ENCODE data around the gene YOD1. TPM values are rescaled to one million over a fixed set of nuclear protein-coding genes. Genes with fewer than 3 reads are reported as not detected.
A peak's percentile ranks its signal among the peaks of the same experiment; 100 is the strongest.

Gene YOD1
- total RNA-seq, 1 donor from 2014 or later: 9.0 TPM

DNA sequence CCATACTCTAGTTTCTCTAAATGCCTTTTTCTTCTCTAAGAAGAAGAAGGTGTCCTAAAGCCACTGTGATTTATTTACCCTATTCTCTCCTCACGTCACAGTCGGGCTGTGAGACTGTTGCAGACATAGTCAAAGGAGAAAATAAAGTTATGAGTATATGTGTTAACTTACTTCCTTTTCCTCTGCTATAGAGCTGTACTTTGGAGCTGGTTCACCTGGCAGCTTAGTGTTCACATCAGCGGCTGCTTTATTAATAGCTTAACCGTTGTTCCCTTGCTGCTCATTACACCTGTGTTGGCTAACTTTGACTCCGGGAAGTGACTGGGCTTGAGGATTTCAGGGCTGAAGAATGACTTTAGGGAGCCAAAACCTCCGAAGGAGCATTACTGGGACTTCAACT, 5.7 kb upstream of the YOD1 start:
- Mint-ChIP-seq H3K4me1 (ENCODE audit: unreplicated experiment) (peaks cover 10% of the 10 kb centered on the region), H3K27ac (ENCODE audit: unreplicated experiment) (peak overlapping the region; percentile 24), H3K36me3 (ENCODE audit: low read depth, unreplicated experiment) (no peaks in the 10 kb centered on the region), H3K9me3 (ENCODE audit: unreplicated experiment) (no peaks in the 10 kb centered on the region), H3K4me3 (ENCODE audit: unreplicated experiment) (no peak overlapping the region), H3K27me3 (ENCODE audit: unreplicated experiment) (peaks cover 3% of the 10 kb centered on the region)
- no peak for DNase-seq (ENCODE audit: low spot score)
- TF ChIP-seq, protein P1, sequence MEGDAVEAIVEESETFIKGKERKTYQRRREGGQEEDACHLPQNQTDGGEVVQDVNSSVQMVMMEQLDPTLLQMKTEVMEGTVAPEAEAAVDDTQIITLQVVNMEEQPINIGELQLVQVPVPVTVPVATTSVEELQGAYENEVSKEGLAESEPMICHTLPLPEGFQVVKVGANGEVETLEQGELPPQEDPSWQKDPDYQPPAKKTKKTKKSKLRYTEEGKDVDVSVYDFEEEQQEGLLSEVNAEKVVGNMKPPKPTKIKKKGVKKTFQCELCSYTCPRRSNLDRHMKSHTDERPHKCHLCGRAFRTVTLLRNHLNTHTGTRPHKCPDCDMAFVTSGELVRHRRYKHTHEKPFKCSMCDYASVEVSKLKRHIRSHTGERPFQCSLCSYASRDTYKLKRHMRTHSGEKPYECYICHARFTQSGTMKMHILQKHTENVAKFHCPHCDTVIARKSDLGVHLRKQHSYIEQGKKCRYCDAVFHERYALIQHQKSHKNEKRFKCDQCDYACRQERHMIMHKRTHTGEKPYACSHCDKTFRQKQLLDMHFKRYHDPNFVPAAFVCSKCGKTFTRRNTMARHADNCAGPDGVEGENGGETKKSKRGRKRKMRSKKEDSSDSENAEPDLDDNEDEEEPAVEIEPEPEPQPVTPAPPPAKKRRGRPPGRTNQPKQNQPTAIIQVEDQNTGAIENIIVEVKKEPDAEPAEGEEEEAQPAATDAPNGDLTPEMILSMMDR (IDR thresholded peaks at IDR 0.05; ENCODE audit: unreplicated experiment): no peak

DNA sequence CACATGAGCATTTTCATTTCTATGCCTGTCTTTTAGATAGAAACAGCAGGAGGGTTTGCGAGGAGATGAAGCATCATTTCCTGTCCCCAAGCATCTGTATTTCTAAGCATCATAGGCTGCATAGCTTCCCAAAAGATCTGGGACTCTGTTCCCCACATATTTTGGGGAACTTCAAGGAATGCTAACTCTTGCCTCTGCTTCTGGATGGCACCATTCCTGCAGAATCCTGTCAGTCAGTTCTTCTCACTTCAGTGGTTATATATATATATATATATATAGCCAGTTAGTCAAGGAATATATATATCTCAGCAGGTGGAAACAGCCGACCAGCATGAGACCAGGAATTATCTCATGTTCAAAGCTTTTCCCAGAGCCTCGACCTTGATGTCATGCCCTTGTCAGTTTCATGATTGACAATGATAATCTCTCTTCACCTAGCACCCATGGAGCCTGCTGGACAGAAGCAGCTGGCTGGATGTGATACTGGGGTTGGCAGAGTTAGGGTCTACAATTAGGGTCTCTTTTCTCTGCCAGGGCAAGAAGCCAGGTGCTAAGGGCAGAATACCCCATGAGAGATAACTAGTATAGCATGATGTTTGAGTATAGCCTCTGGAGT, 4.5 kb upstream of the YOD1 start:
- DNase-seq (ENCODE audit: low spot score): no peak

DNA sequence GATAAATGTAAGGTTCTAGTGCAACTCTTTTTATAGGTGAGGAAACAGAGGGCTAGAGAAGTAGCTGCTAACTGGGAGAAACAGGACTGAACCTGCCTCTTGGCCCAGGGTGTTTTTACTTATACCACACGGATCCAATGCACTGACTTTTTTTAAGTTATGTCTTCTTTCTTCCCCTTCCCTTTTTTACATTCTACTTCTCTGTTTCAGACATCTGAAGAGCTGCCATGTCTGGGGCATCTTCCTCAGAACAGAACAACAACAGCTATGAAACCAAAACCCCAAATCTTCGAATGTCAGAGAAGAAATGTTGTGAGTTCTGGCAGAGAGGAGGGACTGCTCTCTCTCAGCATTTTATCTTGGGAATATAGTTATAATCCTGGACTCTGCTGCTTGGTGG, 3.5 kb upstream of the YOD1 start:
- no peak overlapping the region for H3K27ac Mint-ChIP-seq (ENCODE audit: unreplicated experiment)
- H3K36me3 Mint-ChIP-seq (ENCODE audit: low read depth, unreplicated experiment): no peaks in the 10 kb centered on the region
- peaks cover 22% of the 10 kb centered on the region for H3K4me1 Mint-ChIP-seq (ENCODE audit: unreplicated experiment)
- no peak overlapping the region for H3K4me3 Mint-ChIP-seq (ENCODE audit: unreplicated experiment)
- H3K27me3 Mint-ChIP-seq (ENCODE audit: unreplicated experiment): peaks cover 8% of the 10 kb centered on the region
- H3K9me3 Mint-ChIP-seq (ENCODE audit: unreplicated experiment): no peaks in the 10 kb centered on the region
- TF ChIP-seq, protein P1 (IDR thresholded peaks at IDR 0.05; ENCODE audit: unreplicated experiment): no peak
- no peak for DNase-seq (ENCODE audit: low spot score)

More for the DNA sequence above, 4.5 kb upstream of the YOD1 start:
- Mint-ChIP-seq H3K4me3 (ENCODE audit: unreplicated experiment) (no peak overlapping the region), H3K27ac (ENCODE audit: unreplicated experiment) (no peak overlapping the region), H3K27me3 (ENCODE audit: unreplicated experiment) (peaks cover 3% of the 10 kb centered on the region), H3K4me1 (ENCODE audit: unreplicated experiment) (peaks cover 17% of the 10 kb centered on the region), H3K9me3 (ENCODE audit: unreplicated experiment) (no peaks in the 10 kb centered on the region), H3K36me3 (ENCODE audit: low read depth, unreplicated experiment) (no peaks in the 10 kb centered on the region)
- TF ChIP-seq, protein P1 (IDR thresholded peaks at IDR 0.05; ENCODE audit: unreplicated experiment): no peak

DNA sequence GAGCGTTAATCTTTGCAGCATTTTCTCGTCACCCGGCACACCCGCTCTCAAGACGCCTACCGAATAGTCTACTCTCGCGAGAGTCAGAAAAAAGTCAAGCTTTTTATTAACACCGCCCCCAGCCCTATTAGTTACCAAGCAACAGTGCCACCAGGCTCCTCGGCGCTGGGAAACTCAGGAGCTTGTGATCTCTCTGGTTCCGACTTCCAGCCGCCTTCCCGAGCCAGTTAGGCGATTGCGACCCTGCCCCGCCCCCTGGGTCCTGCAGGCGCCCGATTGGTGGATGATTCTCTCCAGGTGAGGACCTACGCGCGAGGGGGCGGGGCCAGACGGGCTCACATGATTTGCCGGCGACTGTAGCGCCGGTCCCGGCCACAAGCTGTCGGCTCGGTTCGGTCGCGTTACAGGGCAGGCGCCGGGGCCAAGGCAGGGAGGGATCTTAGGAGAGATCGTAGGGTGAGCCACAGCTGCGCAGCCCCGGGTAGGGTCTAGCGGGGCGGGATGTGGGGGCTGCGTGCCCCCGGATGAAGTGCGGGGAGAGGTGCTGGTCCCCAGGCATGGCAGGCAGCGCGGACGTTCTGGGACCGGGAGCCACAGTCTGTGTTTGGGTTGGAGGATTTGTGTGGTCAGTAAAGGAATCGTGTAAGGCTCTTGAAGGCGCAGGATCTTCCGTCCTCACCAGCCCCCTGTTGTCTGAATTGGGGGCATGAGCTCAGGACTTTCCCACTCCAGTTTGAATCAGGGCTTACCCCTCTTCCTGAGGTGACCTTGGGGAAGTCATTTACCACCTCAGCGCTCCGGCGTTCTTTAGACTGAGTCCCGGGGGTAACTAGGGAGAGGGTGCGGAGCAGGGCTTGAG, 2.1 kb upstream of the YOD1 start, which contains the start of gene PFKFB2:
Gene PFKFB2, plus strand, starts transcription at position 365 of the 859 bp plus-strand sequence. CDS start 1,443 bp downstream, outside the sequence.
- Mint-ChIP-seq H3K4me3 (ENCODE audit: unreplicated experiment) (peak within 1 kb of the TSS; percentile 87), H3K4me1 (ENCODE audit: unreplicated experiment) (peaks cover 25% of the 10 kb centered on the region), H3K27ac (ENCODE audit: unreplicated experiment) (peak within 1 kb of the TSS; percentile 92), H3K27me3 (ENCODE audit: unreplicated experiment) (peaks cover 8% of the 10 kb centered on the region), H3K9me3 (ENCODE audit: unreplicated experiment) (no peaks in the 10 kb centered on the region), H3K36me3 (ENCODE audit: low read depth, unreplicated experiment) (peaks cover 3% of the 10 kb centered on the region)
- DNase-seq (ENCODE audit: low spot score): peak; percentile 95
- TF ChIP-seq, protein P1 (IDR thresholded peaks at IDR 0.05; ENCODE audit: unreplicated experiment): peak; percentile 14
